ENCODE results near the gene NR5A1.

GRCh38 chr9:124553738-124554137 lies 46.5 kb upstream of the NR5A1 start:
- TF ChIP-seq EZH2 (IDR thresholded peaks at IDR 0.05; ENCODE audit: borderline replicate concordance, control insufficient read depth, low read depth, low read length) (no peak), RFX5 (IDR thresholded peaks at IDR 0.05; ENCODE audit: low read depth, low read length) (no peak), CTCF (IDR thresholded peaks at IDR 0.05 in 2 of 3, conservative IDR thresholded peaks at IDR 0.05 in 1 of 3; ENCODE audit: control insufficient read depth in 2 of 3, extremely low read depth in 1 of 3, insufficient read depth in 1 of 3, low read depth in 3 of 3, low read length in 3 of 3) (no peak), POLR2A (IDR thresholded peaks at IDR 0.05; ENCODE audit: low read depth, low read length) (no peak), BHLHE40 (IDR thresholded peaks at IDR 0.05; ENCODE audit: borderline replicate concordance in 1 of 2, low read depth in 2 of 2, low read length in 1 of 2) (no peak), BRCA1 (IDR thresholded peaks at IDR 0.05; ENCODE audit: low read depth, low read length) (no peak), TCF12 (IDR thresholded peaks at IDR 0.05; ENCODE audit: low read depth, low read length) (no peak)
